Measurements from ENCODE around the gene SOX10.

The SOX10 gene

DNA sequence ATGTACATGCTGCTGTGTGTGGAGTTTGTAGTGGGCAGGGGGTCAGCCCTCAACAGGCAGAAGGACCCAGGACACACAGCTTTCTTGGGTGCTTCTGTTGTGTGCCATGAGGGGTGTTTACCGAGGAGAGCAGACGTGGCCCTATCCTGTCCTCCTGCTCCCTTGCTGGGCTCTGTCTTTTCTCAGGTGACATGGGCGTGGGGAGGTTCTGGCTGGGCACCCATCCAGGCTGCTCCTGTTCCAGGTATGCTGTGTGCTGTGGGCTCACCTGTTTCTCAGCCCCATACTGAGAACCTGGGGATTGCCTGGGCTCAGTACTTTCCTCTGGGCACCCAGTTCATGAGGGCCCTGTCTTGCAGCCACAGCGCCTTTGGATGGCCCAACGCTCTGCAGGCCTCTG is 55.0 kb downstream of the SOX10 start:
- no peak for DNase-seq

DNA sequence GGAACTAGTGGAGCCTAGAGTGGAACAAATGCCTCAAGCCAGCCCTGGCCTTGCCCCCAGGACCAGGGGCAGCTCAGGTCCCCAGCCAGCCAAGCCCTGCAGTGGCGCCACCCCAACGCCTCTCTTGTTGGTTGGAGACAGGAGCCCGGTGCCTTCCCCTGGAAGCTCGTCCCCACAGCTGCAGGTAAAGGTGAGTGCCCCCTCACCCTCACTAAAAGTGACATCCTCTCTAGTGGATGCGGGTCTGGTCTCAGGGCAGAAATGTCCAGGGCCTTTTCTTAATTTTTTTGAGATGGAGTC is 56.8 kb downstream of the SOX10 start:
- no peak for DNase-seq

DNA sequence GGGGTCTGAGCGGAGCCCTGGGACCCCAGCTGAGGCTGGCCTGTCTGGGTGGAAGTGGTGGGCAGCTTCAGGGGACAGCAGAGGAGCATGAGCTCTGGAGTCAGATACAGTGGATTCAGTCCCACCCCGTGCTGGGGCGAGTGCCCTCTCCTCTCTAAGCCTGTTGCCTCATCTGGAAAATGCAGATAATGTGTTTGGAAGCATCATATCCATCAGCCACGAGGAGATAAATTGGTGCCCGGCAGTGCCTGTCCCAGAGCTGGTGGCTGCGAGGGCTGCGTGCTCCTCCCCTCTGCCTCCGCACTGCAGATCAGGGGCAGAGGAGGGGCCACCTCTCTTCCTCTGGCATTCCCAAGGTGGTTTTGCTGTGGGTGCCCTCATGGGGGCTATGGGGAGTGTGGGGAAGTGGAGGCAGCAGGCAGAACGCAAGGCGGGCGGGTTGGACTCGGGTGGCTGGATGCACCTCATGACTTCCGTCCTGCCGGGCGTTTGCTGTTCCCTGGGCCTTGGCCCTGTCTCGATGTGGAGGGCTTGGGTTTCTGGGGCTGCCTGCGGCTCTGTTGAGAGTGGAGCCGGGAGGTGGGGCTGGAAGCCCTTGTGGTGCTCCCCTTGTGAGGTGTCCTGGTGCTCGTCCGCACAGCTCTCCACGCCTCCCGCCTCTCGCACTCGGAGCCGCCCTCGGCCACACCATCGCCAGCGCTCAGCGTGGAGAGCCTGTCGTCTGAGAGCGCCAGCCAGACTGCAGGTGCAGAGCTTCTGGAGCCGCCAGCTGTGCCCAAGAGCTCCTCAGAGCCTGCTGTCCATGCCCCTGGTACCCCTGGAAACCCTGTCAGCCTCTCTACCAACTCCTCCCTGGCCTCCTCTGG is 57.4 kb downstream of the SOX10 start:
- DNase-seq = no peak

DNA sequence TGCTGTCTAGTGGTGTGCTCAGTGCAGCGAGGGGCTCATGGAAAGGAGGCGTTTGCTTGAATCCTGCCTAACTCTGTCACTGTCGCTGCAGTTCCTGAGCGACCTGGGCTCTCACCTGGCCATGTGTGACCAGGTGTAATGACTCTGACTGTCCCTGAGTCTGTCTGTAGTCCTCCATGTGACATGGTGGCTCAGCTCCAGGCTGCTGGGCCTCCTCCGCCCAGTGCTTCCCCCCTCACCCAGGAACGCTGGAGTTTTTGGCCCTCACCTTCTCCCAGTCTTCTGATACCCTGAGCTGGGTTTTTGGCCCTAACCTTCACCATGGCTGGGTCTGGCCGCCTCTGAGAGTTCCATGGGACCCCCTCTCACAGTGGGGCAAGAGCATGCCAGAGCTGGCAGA is 58.0 kb downstream of the SOX10 start:
- DNase-seq = no peak

DNA sequence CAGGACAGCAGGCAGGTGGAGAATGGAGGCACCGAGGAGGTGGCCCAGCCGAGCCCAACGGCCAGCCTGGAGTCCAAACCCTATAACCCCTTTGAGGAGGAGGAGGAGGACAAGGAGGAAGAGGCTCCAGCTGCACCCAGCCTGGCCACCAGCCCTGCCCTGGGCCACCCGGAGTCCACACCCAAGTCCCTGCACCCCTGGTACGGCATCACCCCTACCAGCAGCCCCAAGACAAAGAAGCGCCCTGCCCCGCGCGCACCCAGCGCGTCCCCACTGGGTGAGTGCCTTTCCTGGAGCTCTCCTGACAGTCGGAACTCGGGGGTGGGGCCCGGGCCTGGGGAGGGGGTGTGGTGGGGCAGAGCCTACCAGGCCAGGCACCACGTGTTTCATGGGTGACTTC is 58.6 kb downstream of the SOX10 start:
- no peak for DNase-seq

DNA sequence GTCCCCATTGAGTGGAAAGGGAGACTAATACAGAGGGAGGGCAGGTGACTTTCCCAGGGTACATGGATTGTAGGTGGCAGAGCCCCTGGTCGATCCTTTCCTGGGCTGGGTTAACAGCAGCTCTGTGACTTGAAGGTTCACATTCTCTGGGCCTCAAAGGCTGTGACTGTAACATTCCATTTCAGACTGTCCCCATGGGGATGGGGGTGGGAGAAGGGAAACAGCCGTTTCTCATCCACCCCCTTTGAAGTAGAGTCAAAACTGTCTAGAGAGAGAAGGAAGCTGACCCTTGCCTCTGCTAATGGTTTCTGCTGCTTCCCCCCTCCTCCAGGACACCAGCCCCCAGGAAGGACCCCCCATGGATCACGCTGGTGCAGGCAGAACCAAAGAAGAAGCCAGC is 59.0 kb downstream of the SOX10 start:
- DNase-seq = no peak

DNA sequence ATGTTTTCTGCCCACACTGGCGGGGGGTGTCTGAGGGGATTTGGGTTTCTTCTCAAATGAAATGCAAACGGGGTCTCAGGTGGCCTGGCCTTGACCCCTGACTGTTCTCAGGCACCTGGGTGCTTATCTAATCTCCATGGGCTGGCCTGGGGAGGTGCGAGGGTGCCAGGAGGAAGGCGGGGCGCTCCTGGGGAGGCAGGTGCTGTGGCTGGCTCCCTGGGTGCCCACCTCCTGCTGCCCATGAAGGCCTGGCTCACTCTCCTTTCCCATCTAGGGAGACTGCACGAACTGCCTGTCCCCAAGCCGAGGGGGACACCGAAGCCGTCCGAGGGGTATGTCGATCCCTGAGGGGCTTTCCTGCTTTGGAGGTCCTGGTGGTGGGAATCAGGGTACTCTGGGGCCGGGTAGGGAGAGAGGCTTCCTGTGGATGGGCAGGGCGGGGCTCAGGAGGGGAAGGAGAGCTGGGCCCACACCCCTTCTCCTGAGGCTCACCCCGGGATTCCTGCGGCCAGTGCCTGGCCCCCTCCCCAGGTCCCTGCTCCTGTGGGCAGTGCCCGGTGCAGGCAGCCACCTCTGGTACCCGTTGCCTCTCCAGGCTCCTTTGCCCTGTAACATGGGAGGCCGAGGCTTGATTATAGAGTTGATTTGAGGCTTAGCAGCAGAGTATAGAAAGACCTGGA is 59.8 kb downstream of the SOX10 start:
- no peak for DNase-seq

DNA sequence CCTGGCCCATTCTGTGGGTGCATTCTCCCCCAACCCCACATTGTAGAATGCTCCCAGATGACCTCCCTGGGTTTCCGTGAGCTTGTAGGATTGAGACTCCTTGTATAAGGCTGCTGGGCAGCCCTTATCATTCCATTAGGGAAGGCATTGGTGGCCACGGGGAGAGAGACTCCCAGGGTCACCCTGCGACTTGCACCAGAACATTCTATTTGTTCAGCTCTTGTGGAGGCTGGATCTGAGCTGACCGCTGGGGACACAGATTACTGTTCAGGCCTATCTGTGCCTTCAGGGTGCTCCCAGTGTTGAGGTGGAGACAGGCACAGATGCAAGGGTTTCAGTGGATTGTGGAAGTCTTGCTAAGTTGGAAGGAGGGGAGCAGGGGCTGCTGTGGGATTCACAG is 60.4 kb downstream of the SOX10 start:
- DNase-seq = no peak

Measured in T-helper 9 cell (primary cell).